Activated CD8-positive, alpha-beta memory T cell treated with anti-CD3 and anti-CD28 coated beads for 4 hours (primary cell): ENCODE measurements around the gene EPN2.

Source experiments
- DNase-seq, 2 donors: peaks; one replicate each; pipeline ENCODE4 v3.0.0-alpha.2; 2020; ENCODE audit warnings: low read depth in 2 of 2

EPN2 gene

GRCh38 chr17:19311421-19312215, 74.5 kb downstream of the EPN2 start:
- no peak for DNase-seq

- DNase-seq = no peak
Measured at GRCh38 chr17:19312406-19312805, 75.2 kb downstream of the EPN2 start.

DNA sequence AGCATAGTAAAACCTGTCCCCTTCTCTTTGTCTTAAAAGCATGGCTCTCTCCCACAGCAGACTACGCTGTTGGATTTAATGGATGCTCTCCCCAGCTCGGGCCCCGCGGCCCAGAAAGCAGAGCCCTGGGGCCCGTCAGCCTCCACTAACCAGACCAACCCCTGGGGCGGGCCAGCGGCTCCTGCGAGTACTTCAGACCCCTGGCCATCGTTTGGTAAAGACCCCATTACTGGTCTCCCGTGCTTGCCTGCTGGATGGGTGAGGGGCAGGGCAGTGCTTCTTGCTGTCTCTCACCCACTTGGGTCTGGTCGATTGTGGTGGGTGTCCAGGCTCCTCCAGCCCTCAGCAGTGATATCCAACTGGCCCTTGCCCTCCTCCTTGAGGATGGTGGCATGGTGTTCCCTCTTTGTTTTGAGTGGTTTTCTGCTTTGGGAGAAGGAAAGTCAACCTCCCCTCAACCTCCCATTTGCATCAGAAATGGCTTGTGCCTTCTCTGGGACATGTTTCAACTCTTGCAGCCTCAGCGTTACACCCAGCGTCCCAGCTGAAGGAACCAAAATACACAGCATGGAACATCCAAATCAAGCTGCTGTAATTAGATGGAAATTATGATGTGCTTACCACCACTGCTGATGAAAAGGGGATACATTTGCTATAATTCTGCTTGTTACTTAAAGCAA, 76.0 kb downstream of the EPN2 start:
- no peak for DNase-seq

GRCh38 chr17:19313746-19314651, 76.8 kb downstream of the EPN2 start:
- DNase-seq = no peak

DNA sequence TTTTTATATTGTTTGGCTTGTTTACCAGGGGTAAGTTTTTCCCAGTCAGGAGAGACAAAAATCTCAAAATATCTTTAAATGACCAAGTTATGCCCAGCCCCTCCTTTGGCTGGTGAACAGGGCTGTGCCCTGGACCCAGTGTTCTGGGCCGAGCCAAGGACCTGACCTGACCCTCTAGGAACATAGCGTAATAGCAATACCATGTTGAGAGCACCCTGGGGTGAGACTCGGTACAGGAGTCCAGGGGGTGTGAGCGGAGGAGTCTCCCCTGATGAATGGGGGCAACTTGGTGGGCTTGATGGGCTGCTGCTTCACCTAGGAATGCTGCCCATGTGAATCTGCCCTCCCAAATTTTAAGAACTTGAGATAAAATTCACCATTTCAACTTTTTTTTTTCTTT, 77.9 kb downstream of the EPN2 start:
- DNase-seq = no peak

GRCh38 chr17:19316761-19317358, 79.7 kb downstream of the EPN2 start:
- DNase-seq = no peak

- no peak for DNase-seq
Measured at GRCh38 chr17:19317359-19318095, 80.4 kb downstream of the EPN2 start.

- no peak for DNase-seq
Measured at GRCh38 chr17:19318611-19319010, 81.4 kb downstream of the EPN2 start.

DNA sequence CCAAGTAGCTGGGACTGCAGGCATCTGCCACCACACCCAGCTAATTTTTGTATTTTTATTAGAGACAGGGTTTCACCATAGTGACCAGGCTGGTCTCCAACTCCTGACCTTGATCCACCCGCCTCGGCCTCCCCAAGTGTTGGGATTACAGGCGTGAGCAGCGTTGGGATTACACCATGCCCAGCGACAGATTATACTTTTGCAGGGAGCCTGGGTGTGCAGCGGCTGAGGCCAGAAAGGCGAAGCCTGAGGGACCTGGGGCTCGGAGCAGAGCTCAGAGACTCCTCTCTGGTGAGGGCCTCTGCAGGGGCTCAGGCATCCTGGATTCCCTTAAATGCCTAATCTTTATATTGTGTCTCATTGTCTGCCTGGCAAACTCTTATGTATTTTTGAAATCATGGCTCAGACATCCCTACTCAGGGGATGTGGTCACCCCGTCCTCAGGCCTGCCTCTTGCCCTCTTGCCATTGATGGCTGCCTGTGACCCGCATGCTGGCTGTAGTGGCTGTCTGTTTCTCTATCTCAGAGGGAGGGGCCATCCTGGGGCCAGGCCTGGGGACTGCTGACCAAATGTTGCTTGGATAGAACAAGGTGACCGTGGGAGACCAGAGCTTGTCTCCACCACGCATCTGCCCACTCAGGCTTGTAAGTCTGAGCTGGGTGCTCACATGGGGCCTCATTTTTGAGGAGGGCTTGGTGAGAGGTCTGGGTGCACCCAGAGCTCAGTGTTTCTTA, 82.8 kb downstream of the EPN2 start:
- DNase-seq = no peak

DNA sequence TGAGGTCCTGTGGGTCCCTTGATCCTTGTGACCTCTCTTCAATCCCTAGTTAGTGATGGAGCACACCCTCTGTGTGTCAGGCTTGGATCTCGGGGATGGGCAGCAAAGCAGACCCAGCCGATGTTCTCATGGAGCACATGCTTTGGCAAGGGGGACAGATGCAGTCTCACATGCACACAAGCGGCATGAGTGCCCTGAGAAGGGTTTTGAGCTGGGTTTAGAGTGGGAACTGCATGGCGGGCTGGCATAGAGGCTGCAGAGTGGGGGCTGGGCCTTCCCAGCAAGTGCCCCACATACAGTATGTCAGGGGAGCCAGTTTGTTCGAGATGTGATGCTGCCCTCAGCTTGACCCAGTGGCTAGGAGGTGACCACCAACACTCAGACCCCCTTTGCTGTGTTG, 83.7 kb downstream of the EPN2 start:
- DNase-seq = no peak

DNA sequence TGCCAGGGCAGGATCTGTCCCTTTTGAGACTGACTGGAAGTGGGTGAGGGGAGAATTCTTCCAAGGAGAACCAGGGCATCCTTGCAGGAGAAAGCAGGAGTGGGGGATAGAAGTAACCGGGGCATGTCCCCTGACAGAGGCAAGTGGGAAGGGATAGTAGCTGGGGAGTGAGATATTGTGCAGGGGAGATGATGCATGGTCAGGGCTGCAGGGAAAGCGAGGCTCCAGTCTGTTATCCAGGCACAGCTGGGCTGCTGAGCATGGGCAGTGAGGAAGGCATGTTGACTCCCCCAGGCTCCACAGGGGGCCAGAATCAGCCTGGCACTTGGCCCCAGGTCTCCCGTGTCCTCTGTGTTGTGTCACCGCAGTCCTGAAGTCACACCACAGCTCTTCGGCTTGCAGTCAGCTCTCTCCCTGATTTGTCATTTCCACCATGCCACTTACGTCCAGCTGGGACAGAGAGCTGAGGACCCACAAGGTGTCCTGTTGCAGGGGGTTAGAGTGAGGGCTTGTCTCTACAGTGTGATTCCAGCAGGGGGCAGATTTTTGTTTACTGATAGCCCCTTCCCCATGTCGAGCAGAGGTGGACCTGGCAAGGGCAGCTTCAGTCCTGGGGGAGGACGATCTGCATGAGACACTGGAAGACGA, 84.4 kb downstream of the EPN2 start:
- DNase-seq = no peak

DNA sequence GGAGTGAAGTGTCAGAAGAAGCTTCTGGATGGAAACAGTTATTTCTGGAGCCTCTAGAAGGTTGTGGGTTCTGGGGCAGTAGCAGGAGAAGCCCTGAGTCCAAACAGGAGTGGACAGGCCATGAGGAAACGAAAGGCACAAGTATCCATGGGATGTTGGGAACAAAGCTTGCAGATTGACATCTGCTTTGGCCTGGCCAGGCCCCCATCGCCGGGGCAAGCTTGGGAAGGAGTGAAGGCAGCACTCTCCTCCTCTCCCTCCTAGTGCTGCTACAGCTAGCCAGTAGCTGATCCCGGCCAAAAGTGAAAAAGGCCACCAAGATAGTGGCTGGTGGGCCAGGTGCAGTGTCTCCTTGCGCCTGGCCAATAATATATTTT, 85.0 kb downstream of the EPN2 start:
- DNase-seq = no peak

- DNase-seq = no peak
Measured at GRCh38 chr17:19322861-19323260, 85.7 kb downstream of the EPN2 start.

GRCh38 chr17:19325542-19325941, 88.4 kb downstream of the EPN2 start:
- DNase-seq = no peak

GRCh38 chr17:19327031-19327783, 90.0 kb downstream of the EPN2 start:
- no peak for DNase-seq

DNA sequence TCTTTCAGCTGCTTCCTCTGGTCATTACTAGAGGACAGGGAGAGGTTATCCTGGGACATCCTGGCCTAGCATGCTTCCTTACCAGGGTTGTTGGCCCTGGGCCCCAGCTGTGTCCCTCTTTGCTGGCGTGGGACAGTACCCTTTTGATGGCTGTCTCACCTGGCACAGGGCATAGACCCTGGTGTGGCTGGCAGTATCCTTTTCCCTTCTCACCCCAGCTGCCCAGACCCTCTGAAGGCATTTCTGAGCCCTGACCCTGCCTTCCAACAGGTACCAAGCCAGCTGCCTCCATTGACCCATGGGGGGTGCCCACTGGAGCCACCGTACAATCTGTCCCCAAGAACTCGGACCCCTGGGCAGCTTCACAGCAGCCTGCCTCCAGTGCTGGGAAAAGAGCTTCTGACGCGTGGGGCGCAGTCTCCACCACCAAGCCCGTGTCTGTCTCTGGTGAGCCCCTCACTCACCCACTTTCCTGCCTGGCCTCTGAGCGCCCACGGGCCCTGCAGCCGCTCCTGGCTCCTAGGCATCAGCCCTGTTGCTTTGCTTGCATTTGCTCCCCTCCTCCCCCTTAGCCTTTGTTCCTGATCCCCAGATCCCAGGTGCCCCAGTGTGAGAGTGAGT, 91.4 kb downstream of the EPN2 start:
- DNase-seq = no peak

- DNase-seq = no peak
Measured at GRCh38 chr17:19329136-19329535, 92.0 kb downstream of the EPN2 start.

DNA sequence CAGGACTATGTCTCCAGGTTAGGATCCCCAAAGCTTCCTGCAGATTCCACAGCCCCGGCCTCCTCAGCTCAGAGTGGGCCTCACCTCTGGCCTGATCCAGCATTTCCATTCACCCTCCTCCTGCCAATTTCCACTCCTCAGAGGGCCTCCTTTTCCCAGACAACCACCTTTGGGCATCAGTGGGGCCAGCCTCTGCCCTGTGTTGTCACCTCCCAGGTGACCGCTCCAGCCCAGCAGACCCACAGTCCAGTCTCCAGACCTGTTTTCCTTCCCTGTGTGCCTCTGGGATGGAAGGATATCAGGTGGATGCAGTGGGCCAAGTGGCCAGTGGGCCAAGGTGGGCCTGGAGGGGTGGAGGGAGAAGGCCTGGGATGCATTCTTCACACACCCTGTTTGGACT, 92.7 kb downstream of the EPN2 start:
- DNase-seq = no peak

GRCh38 chr17:19330271-19330670, 93.1 kb downstream of the EPN2 start:
- no peak for DNase-seq
